Body of pancreas (tissue), 4 donors: ENCODE measurements around the gene ATP2C2. TPM values are rescaled to one million over a fixed set of nuclear protein-coding genes. Genes with fewer than 3 reads are reported as not detected.

Experiments used
- ATAC-seq: fragments of 150-250 bp; one replicate; pipeline ENCODE4 v1.9.1; 2016
- DNase-seq, 4 donors: peaks; one replicate each; pipeline ENCODE4 v3.0.0-alpha.2; 2019
- H3K27ac ChIP-seq, 4 donors: fragments of 200-600 bp; sonication (generic); 1 replicate in 3 of 4; 2 replicates in 1 of 4; pipeline versions ENCODE4 v1.5.1 to v1.6.1; 2016 to 2019; ENCODE audit warnings: mild to moderate bottlenecking in 1 of 4, mixed read lengths in 1 of 4, moderate library complexity in 1 of 4
- H3K27me3 ChIP-seq, 2 donors: fragments of 200-600 bp; sonication (generic); one replicate each; pipeline ENCODE4 v1.6.0; 2016; ENCODE audit warnings: mild to moderate bottlenecking in 1 of 2
- H3K36me3 ChIP-seq, 2 donors: fragments of 200-600 bp; sonication (generic); replicated peaks in 1 of 2; 2 replicates each; pipeline ENCODE4 v1.5.1; 2016; ENCODE audit warnings: low read depth in 2 of 2; ENCODE audit not compliant: insufficient read depth in 1 of 2
- H3K4me1 ChIP-seq: fragments of 200-600 bp; sonication (generic); one replicate; pipeline ENCODE4 v1.6.0; 2016
- H3K4me3 ChIP-seq, 2 donors: fragments of 200-600 bp; sonication (generic); 1 replicate in 1 of 2; 2 replicates in 1 of 2; pipeline ENCODE4 v1.5.1; 2016 to 2019
- H3K9me3 ChIP-seq, 3 donors: fragments of 200-600 bp; sonication (generic); 1 replicate in 2 of 3; 2 replicates in 1 of 3; pipeline ENCODE4 v1.5.1; 2016
- CTCF ChIP-seq, 7 experiments: fragments of 450-650 bp in 4 of 7; fragments of 200-600 bp in 3 of 7; sonication (generic) in 3 of 7; IDR thresholded peaks; one replicate each; pipeline ENCODE4 v1.5.1; 2016 to 2019; ENCODE audit warnings: antibody characterized with exemption in 7 of 7
- POLR2A ChIP-seq, 3 donors: fragments of 450-650 bp; IDR thresholded peaks; one replicate each; pipeline ENCODE4 v1.6.1; 2016; ENCODE audit warnings: antibody characterized with exemption in 3 of 3, mild to moderate bottlenecking in 2 of 3
- WGBS, 2 donors: methylation state at CpG; one replicate each; pipeline ENCODE4 v1.1.5; 2017; 5-methylcytosine and 5-hydroxymethylcytosine counted together
- intact Hi-C: fragments of 100-400 bp; cut with DNase I; formaldehyde crosslinking; loops from one replicate; pipeline ENCODE4 v1.15.1; 2023
- total RNA-seq, 2 donors: library from RNA; depleted of rRNA; stranded (reverse); fragments of >200 nt; gene quantifications; one replicate each; pipeline ENCODE4 v1.1.0, GENCODE V29; 2016

The ATP2C2 gene
- total RNA-seq, 2 donors from 2014 or later = 2.1 to 18.1 TPM

- TF ChIP-seq POLR2A (IDR thresholded peaks at IDR 0.05) (no peak), CTCF (IDR thresholded peaks at IDR 0.05) (no peak)
- WGBS, 2 donors = 59 to 70% methylated on average over 2 to 4 of the region's 4 CpGs
- ATAC-seq = no peak
- Histone ChIP-seq H3K27me3 (peaks cover 0 to 13% of the 10 kb centered on the region in 2 donors), H3K9me3 (no peaks in the 10 kb centered on the region), H3K27ac (no peak overlapping the region), H3K4me1 (peaks cover 14% of the 10 kb centered on the region), H3K4me3 (no peak overlapping the region), H3K36me3 (no peaks in the 10 kb centered on the region)
- DNase-seq = no peak
- intact Hi-C loops = no loop called here
Observed at GRCh38 chr16:84371553-84371865, 3.2 kb downstream of the ATP2C2 start.

GRCh38 chr16:84373907-84374489, 5.7 kb downstream of the ATP2C2 start:
- H3K27me3 ChIP-seq = peaks cover 0 to 9% of the 10 kb centered on the region in 2 donors
- WGBS, 2 donors = 43 to 50% methylated on average over 10 of the region's 10 CpGs
- DNase-seq = no peak
- intact Hi-C loops = no loop called here
- no peaks in the 10 kb centered on the region for H3K9me3 ChIP-seq
- no peak for ATAC-seq
- no peaks in the 10 kb centered on the region for H3K36me3 ChIP-seq
- TF ChIP-seq CTCF (IDR thresholded peaks at IDR 0.05) = no peak
- TF ChIP-seq POLR2A (IDR thresholded peaks at IDR 0.05) = no peak
- no peak overlapping the region for H3K27ac ChIP-seq
- no peaks in the 10 kb centered on the region for H3K4me1 ChIP-seq
- no peak overlapping the region for H3K4me3 ChIP-seq

GRCh38 chr16:84378099-84378498, 9.8 kb downstream of the ATP2C2 start:
- Histone ChIP-seq H3K36me3 (no peaks in the 10 kb centered on the region), H3K4me3 (no peak overlapping the region), H3K4me1 (no peaks in the 10 kb centered on the region), H3K9me3 (no peaks in the 10 kb centered on the region), H3K27ac (no peak overlapping the region), H3K27me3 (no peaks in the 10 kb centered on the region)
- DNase-seq (no peak), ATAC-seq (no peak)
- intact Hi-C loops = no loop called here
- TF ChIP-seq POLR2A (IDR thresholded peaks at IDR 0.05) (no peak), CTCF (IDR thresholded peaks at IDR 0.05) (no peak)
- 48 to 58% methylated on average over 5 to 7 of the region's 7 CpGs for WGBS, 2 donors

GRCh38 chr16:84378567-84378966, 10.2 kb downstream of the ATP2C2 start:
- Histone ChIP-seq H3K27ac (no peak overlapping the region), H3K9me3 (no peaks in the 10 kb centered on the region), H3K27me3 (no peaks in the 10 kb centered on the region), H3K36me3 (no peaks in the 10 kb centered on the region), H3K4me3 (no peak overlapping the region), H3K4me1 (no peaks in the 10 kb centered on the region)
- ATAC-seq (no peak), DNase-seq (no peak)
- WGBS, 2 donors = 49 to 58% methylated on average over 13 of the region's 13 CpGs
- intact Hi-C loops = no loop called here
- TF ChIP-seq CTCF (IDR thresholded peaks at IDR 0.05) (no peak), POLR2A (IDR thresholded peaks at IDR 0.05) (no peak)

- DNase-seq (no peak), ATAC-seq (no peak)
- TF ChIP-seq POLR2A (IDR thresholded peaks at IDR 0.05) (no peak), CTCF (IDR thresholded peaks at IDR 0.05) (no peak)
- H3K27me3 ChIP-seq = no peaks in the 10 kb centered on the region
- H3K36me3 ChIP-seq = no peaks in the 10 kb centered on the region
- no peaks in the 10 kb centered on the region for H3K9me3 ChIP-seq
- H3K4me3 ChIP-seq = no peak overlapping the region
- no peaks in the 10 kb centered on the region for H3K4me1 ChIP-seq
- intact Hi-C loops = no loop called here
- H3K27ac ChIP-seq = no peak overlapping the region
- 53 to 54% methylated on average over 8 to 11 of the region's 11 CpGs for WGBS, 2 donors
Observed at GRCh38 chr16:84379008-84379708, 10.8 kb downstream of the ATP2C2 start.
